ENCODE measurements around the gene YAF2. TPM values are rescaled to one million over a fixed set of nuclear protein-coding genes. Genes with fewer than 3 reads are reported as not detected.
"Not testable (repeated sequence)": the region's sequence is repeated elsewhere in the genome, so short reads cannot be mapped to it uniquely, and the experiment has no call there.

Gene YAF2
- total RNA-seq, 1 experiment from 2014 or later, result 12.2 TPM

- in situ Hi-C loops (cut with HindIII; ENCODE audit: low pct_unique_long_range_greater_than_20kb, low sequenced_read_pairs), result no loop called here
- DNase-seq (ENCODE audit: low read depth), result no peak
Measured at GRCh38 chr12:42260518-42260917, 22.5 kb upstream of the YAF2 start.

- in situ Hi-C loops (cut with HindIII; ENCODE audit: low pct_unique_long_range_greater_than_20kb, low sequenced_read_pairs), result no loop called here
Measured at GRCh38 chr12:42259699-42260098, 21.7 kb upstream of the YAF2 start.

DNA sequence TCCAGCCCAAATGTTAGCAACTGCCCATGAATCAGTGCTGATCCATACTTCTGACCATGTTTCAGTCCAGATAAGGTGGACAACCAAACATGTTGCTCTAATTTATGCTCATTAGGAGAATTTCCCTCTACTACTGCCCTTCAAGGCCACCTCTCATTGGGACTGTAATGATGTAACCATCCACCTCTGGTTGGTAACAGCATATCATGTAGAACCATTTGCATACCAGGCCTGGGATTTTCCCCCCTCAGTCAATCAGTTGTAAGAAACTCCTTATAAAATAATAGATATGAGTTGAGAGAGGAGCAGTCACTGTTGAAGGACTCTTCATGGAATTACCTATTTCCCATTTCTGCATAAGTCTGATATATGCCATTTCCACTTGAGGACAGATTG, 17.8 kb upstream of the YAF2 start:
- in situ Hi-C loops (cut with HindIII; ENCODE audit: low pct_unique_long_range_greater_than_20kb, low sequenced_read_pairs), result no loop called here
- DNase-seq (ENCODE audit: low read depth), result no peak

More at GRCh38 chr12:42259699-42260098, 21.7 kb upstream of the YAF2 start:
- no peak for DNase-seq (ENCODE audit: low read depth)

GRCh38 chr12:42255221-42255865, 17.3 kb upstream of the YAF2 start:
- no peak for DNase-seq (ENCODE audit: low read depth)
- in situ Hi-C loops (cut with HindIII; ENCODE audit: low pct_unique_long_range_greater_than_20kb, low sequenced_read_pairs), result no loop called here

DNA sequence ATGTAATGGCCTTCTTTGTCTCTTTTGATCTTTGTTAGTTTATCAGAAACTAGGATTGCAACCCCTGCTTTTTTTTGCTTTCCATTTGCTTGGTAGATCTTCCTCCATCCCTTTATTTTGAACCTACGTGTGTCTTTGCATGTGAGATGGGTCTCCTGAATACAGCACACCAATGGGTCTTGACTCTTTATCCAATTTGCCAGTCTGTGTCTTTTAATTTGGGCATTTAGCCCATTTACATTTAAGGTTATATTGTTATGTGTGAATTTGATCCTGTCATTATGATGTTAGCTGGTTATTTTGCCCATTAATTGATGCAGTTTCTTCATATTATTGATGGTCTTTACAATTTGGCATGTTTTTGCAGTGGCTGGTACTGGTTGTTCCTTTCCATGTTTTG, 14.6 kb upstream of the YAF2 start:
- in situ Hi-C loops (cut with HindIII; ENCODE audit: low pct_unique_long_range_greater_than_20kb, low sequenced_read_pairs); DNase-seq (ENCODE audit: low read depth): not testable (repeated sequence)

- DNase-seq (ENCODE audit: low read depth); in situ Hi-C loops (cut with HindIII; ENCODE audit: low pct_unique_long_range_greater_than_20kb, low sequenced_read_pairs): not testable (repeated sequence)
Measured at GRCh38 chr12:42249033-42249432, 11.0 kb upstream of the YAF2 start.

- in situ Hi-C loops (cut with HindIII; ENCODE audit: low pct_unique_long_range_greater_than_20kb, low sequenced_read_pairs), result no loop called here
- DNase-seq (ENCODE audit: low read depth), result no peak
Measured at GRCh38 chr12:42240131-42240750, 2.2 kb upstream of the YAF2 start.

- no peak for DNase-seq (ENCODE audit: low read depth)
- in situ Hi-C loops (cut with HindIII; ENCODE audit: low pct_unique_long_range_greater_than_20kb, low sequenced_read_pairs), result loop anchor here (10.0 kb wide), 1 partner anchor 83 kb away; no protein-coding TSS in a partner anchor
Measured at GRCh38 chr12:42237853-42238239, 202 bp downstream of the YAF2 start.

DNA sequence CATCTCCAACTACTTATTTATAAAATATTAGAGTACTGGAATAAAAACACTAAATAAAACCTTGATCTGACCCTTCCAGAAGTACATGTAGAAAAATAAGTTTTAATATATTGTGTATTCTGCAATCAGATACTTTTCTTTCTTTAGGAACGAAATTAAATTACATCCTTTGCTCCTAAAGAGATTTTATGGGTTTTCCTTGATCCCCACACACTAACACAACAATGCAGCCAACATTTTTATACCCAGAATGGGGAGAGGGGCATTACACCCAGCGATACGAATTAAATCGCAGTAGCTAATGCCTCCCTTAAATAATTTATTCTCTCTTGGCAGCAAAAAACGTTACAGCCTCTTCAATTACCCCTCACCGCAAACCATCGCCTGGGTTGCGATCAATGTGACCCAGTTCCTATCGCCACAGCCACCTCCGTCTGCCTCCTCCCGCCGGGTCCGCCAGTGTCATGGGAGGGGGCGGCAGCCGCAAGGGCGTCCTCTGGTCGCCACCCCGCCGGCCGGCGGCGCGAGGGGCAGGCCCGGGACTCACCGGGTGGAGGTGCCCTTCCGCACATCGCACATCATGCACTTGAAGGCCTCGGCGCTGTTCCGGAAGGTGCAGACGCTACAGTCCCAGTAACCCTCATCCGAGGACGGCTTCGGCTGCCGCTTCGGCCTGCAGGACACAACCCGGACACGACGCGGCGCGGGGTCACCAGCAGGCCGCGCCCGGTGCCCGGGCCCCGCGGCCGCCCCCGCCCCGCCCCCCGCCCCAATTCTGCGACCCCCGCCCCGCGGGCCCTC, 796 bp downstream of the YAF2 start:
- in situ Hi-C loops (cut with HindIII; ENCODE audit: low pct_unique_long_range_greater_than_20kb, low sequenced_read_pairs), result loop anchor here (10.0 kb wide), 1 partner anchor 82 kb away; no protein-coding TSS in a partner anchor

GRCh38 chr12:42236017-42236416, 2.0 kb downstream of the YAF2 start:
- no peak for DNase-seq (ENCODE audit: low read depth)
- in situ Hi-C loops (cut with HindIII; ENCODE audit: low pct_unique_long_range_greater_than_20kb, low sequenced_read_pairs), result loop anchor here (10.0 kb wide), 1 partner anchor 81 kb away; no protein-coding TSS in a partner anchor

More for the DNA sequence above, 796 bp downstream of the YAF2 start:
- peak; percentile 71 for DNase-seq (ENCODE audit: low read depth)

- in situ Hi-C loops (cut with HindIII; ENCODE audit: low pct_unique_long_range_greater_than_20kb, low sequenced_read_pairs), result loop anchor here (10.0 kb wide), 1 partner anchor 81 kb away; no protein-coding TSS in a partner anchor
- DNase-seq (ENCODE audit: low read depth), result no peak
Measured at GRCh38 chr12:42235426-42235825, 2.6 kb downstream of the YAF2 start.

DNA sequence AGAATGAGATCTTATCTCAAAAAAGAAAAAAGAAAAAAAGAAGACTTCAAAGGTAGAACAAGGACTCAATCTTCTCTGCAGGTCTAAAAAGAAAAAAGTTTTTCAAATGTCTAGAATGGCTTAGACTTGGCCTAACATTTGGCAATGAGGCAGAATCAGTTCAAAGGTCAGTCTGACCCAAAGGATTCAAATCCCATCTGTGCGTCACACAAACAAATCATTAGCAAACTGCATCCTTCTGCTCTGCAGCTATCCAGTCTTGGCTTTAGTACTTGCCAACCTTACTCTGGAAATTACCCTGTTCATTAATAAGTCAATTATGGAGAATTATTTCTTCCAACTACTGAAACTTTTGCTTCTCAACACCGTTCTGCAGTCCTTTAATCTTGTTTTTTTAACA, 3.1 kb downstream of the YAF2 start:
- no peak for DNase-seq (ENCODE audit: low read depth)
- in situ Hi-C loops (cut with HindIII; ENCODE audit: low pct_unique_long_range_greater_than_20kb, low sequenced_read_pairs), result loop anchor here (10.0 kb wide), 1 partner anchor 80 kb away; no protein-coding TSS in a partner anchor

DNA sequence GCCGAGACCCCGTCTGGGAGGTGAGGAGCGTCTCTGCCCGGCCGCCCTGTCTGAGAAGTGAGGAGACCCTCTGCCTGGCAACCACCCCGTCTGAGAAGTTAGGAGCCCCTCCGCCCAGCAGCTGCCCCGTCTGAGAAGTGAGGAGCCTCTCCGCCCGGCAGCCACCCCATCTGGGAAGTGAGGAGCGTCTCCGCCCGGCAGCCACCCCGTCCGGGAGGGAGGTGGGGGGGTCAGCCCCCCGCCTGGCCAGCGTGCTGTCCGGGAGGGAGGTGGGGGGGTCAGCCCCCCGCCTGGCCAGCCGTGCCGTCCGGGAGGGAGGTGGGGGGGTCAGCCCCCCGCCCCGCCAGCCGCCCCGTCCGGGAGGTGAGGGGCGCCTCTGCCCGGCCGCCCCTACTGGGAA, 10.5 kb downstream of the YAF2 start:
- DNase-seq (ENCODE audit: low read depth); in situ Hi-C loops (cut with HindIII; ENCODE audit: low pct_unique_long_range_greater_than_20kb, low sequenced_read_pairs): not testable (repeated sequence)

DNA sequence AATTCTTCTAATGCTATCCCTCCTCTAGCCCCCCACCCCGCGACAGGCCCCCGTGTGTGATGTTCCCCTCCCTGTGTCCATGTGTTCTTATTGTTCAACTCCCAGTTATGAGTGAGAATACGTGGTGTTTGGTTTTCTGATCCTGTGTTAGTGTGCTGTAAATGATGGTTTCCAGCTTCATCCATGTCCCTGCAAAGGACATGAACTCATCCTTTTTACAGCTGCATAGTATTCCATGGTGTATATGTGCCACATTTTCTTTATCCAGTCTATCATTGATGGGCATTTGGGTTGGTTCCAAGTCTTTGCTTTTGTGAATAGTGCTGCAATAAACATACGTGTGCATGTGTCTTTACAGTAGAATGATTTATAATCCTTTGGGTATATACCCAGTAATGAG, 13.5 kb downstream of the YAF2 start:
- DNase-seq (ENCODE audit: low read depth); in situ Hi-C loops (cut with HindIII; ENCODE audit: low pct_unique_long_range_greater_than_20kb, low sequenced_read_pairs): not testable (repeated sequence)

GRCh38 chr12:42222724-42223123, 15.3 kb downstream of the YAF2 start:
- DNase-seq (ENCODE audit: low read depth), result no peak
- in situ Hi-C loops (cut with HindIII; ENCODE audit: low pct_unique_long_range_greater_than_20kb, low sequenced_read_pairs), result no loop called here

DNA sequence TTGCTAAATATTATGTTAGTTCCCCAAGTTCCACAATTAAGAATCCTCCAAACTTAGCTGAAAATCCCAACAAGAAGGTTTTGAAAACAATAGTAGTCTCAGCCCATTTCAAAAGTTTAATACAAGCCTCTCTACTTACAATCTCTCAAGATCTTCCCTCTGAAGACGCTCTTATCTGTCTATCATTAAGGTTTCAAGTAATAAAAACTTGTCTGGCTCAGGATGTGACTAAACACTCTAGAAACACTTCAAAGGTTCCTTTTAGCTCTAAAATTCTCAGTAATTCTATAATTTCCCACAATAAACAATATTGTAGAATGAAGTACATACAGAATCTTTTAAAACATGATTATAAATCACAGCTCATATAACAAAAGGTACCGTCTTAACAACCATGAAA, 16.3 kb downstream of the YAF2 start:
- in situ Hi-C loops (cut with HindIII; ENCODE audit: low pct_unique_long_range_greater_than_20kb, low sequenced_read_pairs), result no loop called here
- DNase-seq (ENCODE audit: low read depth), result no peak

DNA sequence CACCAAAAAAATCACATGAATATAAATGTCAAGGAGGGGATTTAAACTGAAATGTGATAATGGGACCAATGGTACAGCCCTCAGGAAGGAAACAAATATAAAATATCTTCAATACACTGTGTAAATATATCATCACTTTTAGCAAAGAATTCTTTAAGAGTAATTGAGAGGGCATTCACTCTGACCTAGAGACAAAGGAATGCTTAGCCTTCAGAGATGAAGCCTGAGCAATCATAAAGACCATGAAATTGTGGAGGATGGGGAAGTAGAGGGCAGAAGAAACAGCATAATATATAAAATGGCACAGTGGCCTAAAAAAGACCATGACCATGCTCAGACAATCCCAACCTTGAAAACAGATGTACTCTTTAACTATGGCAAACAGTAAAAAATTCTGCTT, 20.4 kb downstream of the YAF2 start:
- in situ Hi-C loops (cut with HindIII; ENCODE audit: low pct_unique_long_range_greater_than_20kb, low sequenced_read_pairs), result no loop called here

DNA sequence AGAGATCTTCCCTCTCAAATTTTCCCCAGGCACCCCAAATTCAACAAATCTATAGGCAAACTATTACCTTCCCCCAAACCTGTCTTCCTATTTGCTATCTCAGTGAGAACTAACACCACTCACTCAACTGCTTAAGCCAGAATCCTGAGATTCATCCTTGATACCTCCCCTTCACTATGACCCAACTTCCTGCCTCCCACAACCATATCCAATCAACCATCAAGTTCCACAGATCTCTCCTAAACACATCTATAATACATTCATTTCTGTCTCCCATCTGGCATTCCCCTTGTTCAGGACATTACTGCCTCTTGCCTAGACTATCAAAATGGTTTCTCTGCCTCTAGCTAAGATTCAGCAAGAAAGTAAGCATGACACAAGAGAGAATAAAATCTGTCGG, 21.3 kb downstream of the YAF2 start:
- in situ Hi-C loops (cut with HindIII; ENCODE audit: low pct_unique_long_range_greater_than_20kb, low sequenced_read_pairs), result no loop called here
- no peak for DNase-seq (ENCODE audit: low read depth)

More for the DNA sequence above, 20.4 kb downstream of the YAF2 start:
- DNase-seq (ENCODE audit: low read depth), result no peak

- in situ Hi-C loops (cut with HindIII; ENCODE audit: low pct_unique_long_range_greater_than_20kb, low sequenced_read_pairs); DNase-seq (ENCODE audit: low read depth): not testable (repeated sequence)
Measured at GRCh38 chr12:42215759-42216158, 22.3 kb downstream of the YAF2 start.

Measured in Caki2 (cell line).